ENCODE data around the gene RAPGEF6. TPM values are rescaled to one million over a fixed set of nuclear protein-coding genes. Genes with fewer than 3 reads are reported as not detected.

Gene RAPGEF6
- total and polyA plus RNA-seq, 7 donors, result 1.8 to 30.5 (median 16.1) TPM

DNA sequence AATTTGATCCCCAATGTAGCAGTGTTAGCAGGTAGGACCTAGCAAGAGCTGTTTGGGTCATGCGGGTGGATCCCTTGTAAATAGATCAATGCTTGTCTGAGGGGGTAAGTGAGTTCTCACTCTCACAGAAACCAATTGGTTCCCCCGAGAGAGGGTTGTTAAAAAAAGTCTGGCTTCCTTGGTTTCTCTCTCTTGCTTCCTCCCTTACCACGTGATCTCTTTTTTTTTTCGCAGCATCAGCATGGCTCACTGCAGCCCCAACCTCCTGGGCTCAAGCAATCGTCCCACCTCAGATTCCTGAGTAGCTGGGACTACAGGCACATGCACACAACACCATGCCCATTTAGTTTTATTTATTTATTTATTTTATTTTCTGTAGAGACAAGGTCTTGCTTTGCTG lies 26.4 kb downstream of the RAPGEF6 start:
- Histone ChIP-seq H3K4me1 (peaks cover 0 to 40% (median 21%) of the 10 kb centered on the region in 4 donors), H3K36me3 (no peaks in the 10 kb centered on the region), H3K9me3 (no peaks in the 10 kb centered on the region), H3K4me3 (no peak overlapping the region), H3K27ac (no peak overlapping the region), H3K27me3 (no peaks in the 10 kb centered on the region)
- 77 to 92% methylated on average over 5 of the region's 5 CpGs for WGBS, 2 donors
- TF ChIP-seq, protein P1, sequence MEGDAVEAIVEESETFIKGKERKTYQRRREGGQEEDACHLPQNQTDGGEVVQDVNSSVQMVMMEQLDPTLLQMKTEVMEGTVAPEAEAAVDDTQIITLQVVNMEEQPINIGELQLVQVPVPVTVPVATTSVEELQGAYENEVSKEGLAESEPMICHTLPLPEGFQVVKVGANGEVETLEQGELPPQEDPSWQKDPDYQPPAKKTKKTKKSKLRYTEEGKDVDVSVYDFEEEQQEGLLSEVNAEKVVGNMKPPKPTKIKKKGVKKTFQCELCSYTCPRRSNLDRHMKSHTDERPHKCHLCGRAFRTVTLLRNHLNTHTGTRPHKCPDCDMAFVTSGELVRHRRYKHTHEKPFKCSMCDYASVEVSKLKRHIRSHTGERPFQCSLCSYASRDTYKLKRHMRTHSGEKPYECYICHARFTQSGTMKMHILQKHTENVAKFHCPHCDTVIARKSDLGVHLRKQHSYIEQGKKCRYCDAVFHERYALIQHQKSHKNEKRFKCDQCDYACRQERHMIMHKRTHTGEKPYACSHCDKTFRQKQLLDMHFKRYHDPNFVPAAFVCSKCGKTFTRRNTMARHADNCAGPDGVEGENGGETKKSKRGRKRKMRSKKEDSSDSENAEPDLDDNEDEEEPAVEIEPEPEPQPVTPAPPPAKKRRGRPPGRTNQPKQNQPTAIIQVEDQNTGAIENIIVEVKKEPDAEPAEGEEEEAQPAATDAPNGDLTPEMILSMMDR (IDR thresholded peaks at IDR 0.05), result no peak
- TF ChIP-seq POLR2AphosphoS5 (IDR thresholded peaks at IDR 0.05), result no peak
- no peak for TF ChIP-seq POLR2A (IDR thresholded peaks at IDR 0.05)
- TF ChIP-seq EP300 (IDR thresholded peaks at IDR 0.05), result no peak
- intact Hi-C loops (cut with DNase I), result no loop called here
- DNase-seq, result no peak

DNA sequence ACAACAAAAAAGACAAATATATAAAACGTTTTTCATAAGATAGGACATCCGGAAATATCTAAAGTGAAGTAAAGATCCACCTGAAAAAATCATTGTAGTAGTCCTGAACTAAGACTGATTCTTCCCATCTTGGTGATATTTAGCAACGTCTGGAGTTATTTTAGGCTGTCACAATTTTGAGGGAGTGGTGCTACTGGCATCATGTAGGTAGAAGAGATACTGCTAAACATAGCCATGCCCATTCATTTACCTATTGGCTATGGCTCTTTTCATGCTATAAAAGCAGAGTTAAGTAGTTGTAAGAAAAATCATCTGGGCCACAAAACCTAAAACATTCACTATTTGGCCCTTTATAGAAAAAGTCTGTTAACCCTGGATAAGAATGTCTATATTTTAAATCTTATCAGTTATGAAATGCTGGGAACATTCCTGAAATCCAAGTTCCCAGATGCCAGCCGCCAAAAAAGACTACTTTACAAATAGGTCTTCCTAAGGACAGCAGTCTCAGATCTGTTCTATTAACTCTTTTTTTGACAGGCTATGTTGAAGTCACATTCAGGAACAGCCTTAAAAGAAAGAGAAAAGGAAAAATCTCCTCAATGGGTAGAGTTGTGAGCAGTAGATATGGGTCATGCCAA lies 27.0 kb downstream of the RAPGEF6 start:
- WGBS, 2 donors, result 79 to 85% methylated on average over 4 of the region's 4 CpGs
- Histone ChIP-seq H3K9me3 (no peaks in the 10 kb centered on the region), H3K27me3 (no peaks in the 10 kb centered on the region), H3K36me3 (peaks cover 0 to 2% (median 0%) of the 10 kb centered on the region in 4 donors), H3K4me1 (peaks cover 0 to 40% (median 21%) of the 10 kb centered on the region in 4 donors), H3K27ac (no peak overlapping the region), H3K4me3 (no peak overlapping the region)
- TF ChIP-seq, protein P1 (IDR thresholded peaks at IDR 0.05), result no peak
- TF ChIP-seq POLR2A (IDR thresholded peaks at IDR 0.05), result no peak
- no peak for TF ChIP-seq POLR2AphosphoS5 (IDR thresholded peaks at IDR 0.05)
- TF ChIP-seq EP300 (IDR thresholded peaks at IDR 0.05), result no peak
- DNase-seq, result no peak
- intact Hi-C loops (cut with DNase I), result no loop called here

DNA sequence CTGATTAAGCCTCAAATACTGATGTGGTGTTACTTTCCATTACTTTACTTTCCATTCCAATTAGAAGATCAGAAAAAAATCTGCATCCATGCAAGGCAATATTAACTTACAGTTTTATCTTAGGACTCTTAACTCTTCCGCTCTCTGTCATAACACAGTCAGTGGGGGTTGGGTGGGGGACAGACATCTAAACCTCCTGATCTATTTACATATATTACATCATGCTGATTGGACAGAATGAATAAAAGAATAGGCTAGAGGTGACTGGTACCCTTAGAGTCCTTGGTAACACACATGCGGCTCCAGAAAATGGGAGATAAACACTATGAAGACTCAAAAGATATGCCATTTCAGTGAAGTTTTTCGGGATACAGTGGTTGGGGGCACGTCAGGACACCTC lies 27.6 kb downstream of the RAPGEF6 start:
- TF ChIP-seq, protein P1 (IDR thresholded peaks at IDR 0.05), result no peak
- TF ChIP-seq POLR2AphosphoS5 (IDR thresholded peaks at IDR 0.05) (no peak), POLR2A (IDR thresholded peaks at IDR 0.05) (no peak), EP300 (IDR thresholded peaks at IDR 0.05) (no peak)

DNA sequence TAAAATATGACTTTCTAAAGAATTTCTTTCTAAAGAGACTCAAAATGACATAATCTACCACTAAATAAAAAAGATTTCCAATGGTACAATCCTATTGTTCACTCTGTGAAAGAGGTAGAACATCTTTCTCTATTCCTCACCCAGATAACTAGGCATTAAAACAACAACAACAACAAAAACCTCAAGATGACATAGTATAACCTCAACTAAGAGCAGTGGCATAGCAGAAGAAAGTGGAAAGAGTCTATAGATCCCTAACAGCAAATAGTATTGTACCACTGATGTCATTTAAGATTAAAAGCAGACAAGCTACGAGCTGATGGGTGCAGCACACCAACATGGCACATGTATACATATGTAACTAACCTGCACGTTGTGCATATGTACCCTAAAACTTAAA lies 29.9 kb downstream of the RAPGEF6 start:
- H3K27me3 ChIP-seq, result no peaks in the 10 kb centered on the region
- 93 to 94% methylated on average over 2 of the region's 2 CpGs for WGBS, 2 donors

More for the DNA sequence above, 27.6 kb downstream of the RAPGEF6 start:
- peaks cover 0 to 40% (median 21%) of the 10 kb centered on the region in 4 donors for H3K4me1 ChIP-seq
- no peak for DNase-seq
- H3K9me3 ChIP-seq, result no peaks in the 10 kb centered on the region
- H3K4me3 ChIP-seq, result no peak overlapping the region
- H3K36me3 ChIP-seq, result peaks cover 0 to 8% (median 0%) of the 10 kb centered on the region in 4 donors
- no peaks in the 10 kb centered on the region for H3K27me3 ChIP-seq
- WGBS, 2 donors, result 94 to 98% methylated on average over 4 of the region's 4 CpGs
- H3K27ac ChIP-seq, result no peak overlapping the region
- intact Hi-C loops (cut with DNase I), result no loop called here

More for the DNA sequence above, 29.9 kb downstream of the RAPGEF6 start:
- Histone ChIP-seq H3K36me3 (peaks cover 0 to 14% (median 0%) of the 10 kb centered on the region in 4 donors), H3K4me3 (no peak overlapping the region), H3K9me3 (no peaks in the 10 kb centered on the region), H3K4me1 (peaks cover 0 to 29% (median 9%) of the 10 kb centered on the region in 4 donors), H3K27ac (no peak overlapping the region)
- no peak for DNase-seq
- TF ChIP-seq, protein P1 (IDR thresholded peaks at IDR 0.05), result no peak
- no peak for TF ChIP-seq POLR2AphosphoS5 (IDR thresholded peaks at IDR 0.05)
- no peak for TF ChIP-seq POLR2A (IDR thresholded peaks at IDR 0.05)
- TF ChIP-seq EP300 (IDR thresholded peaks at IDR 0.05), result no peak
- intact Hi-C loops (cut with DNase I), result no loop called here
